ENCODE results near the gene PNPLA7.

- no peak for TF ChIP-seq CTCF (conservative IDR thresholded peaks at IDR 0.05; ENCODE audit: low read length)
- TF ChIP-seq EZH2phosphoT487 (IDR thresholded peaks at IDR 0.05; ENCODE audit: borderline replicate concordance, low read depth, low read length) = no peak
Observed at GRCh38 chr9:137544176-137544760, 5.9 kb downstream of the PNPLA7 start.
